Measurements from ENCODE around the gene SFRP5. TPM values are rescaled to one million over a fixed set of nuclear protein-coding genes. Genes with fewer than 3 reads are reported as not detected.

SFRP5 gene
- total and polyA plus RNA-seq, 2 donors from 2014 or later, result 0.22 to 0.31 TPM

- DNase-seq, result peak in 1 of 5 donors; percentile 30
- TF ChIP-seq CTCF (IDR thresholded peaks at IDR 0.05; ENCODE audit: borderline replicate concordance, extremely low read depth, insufficient read depth), result no peak
- no peaks in the 10 kb centered on the region for H3K27me3 ChIP-seq (ENCODE audit: control insufficient read depth, insufficient read depth, low read length)
- intact Hi-C loops (cut with DNase I), result no loop called here
- H3K9me3 ChIP-seq (ENCODE audit: control insufficient read depth in 2 of 3, insufficient read depth in 1 of 3, low read length in 3 of 3), result no peaks in the 10 kb centered on the region
- H3K4me1 ChIP-seq (ENCODE audit: control insufficient read depth in 2 of 3, insufficient read depth in 2 of 3, low read depth in 1 of 3, low read length in 3 of 3), result no peaks in the 10 kb centered on the region
- no peak overlapping the region for H3K9ac ChIP-seq (ENCODE audit: low read length in 3 of 3)
- H3K27ac ChIP-seq (ENCODE audit: low read depth in 2 of 2, low read length in 2 of 2), result no peak overlapping the region
- no peak for FAIRE-seq
- peaks cover 0 to 6% (median 2%) of the 10 kb centered on the region in 3 donors for H3K36me3 ChIP-seq (ENCODE audit: control insufficient read depth in 2 of 3, insufficient read depth in 3 of 3, low read length in 3 of 3)
- H3K4me3 ChIP-seq (ENCODE audit: low read length in 3 of 3), result no peak overlapping the region
Observed at GRCh38 chr10:97764519-97764931, 7.3 kb downstream of the SFRP5 start.

DNA sequence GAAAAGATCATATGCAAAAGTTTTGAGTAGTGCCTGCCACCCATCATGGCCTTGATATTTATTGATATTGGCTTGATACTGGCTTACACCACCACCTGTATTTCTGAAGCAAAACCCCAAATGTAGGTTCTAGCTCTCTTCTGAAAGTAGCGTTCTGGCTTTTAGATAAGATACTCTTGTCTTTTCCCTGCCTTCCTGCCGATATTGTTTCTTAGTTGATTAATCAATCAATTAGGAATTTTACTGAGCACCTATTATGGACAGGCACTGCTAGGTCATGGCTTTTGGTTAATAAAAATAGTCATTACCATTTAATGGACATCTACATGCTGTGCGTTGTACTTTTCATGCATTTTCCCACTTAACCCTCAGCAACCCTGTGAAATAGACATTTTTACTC is 7.9 kb downstream of the SFRP5 start:
- Histone ChIP-seq H3K36me3 (ENCODE audit: control insufficient read depth in 2 of 3, insufficient read depth in 3 of 3, low read length in 3 of 3) (peaks cover 0 to 6% (median 3%) of the 10 kb centered on the region in 3 donors), H3K27ac (ENCODE audit: low read depth in 2 of 2, low read length in 2 of 2) (no peak overlapping the region), H3K9ac (ENCODE audit: low read length in 3 of 3) (no peak overlapping the region), H3K4me1 (ENCODE audit: control insufficient read depth in 2 of 3, insufficient read depth in 2 of 3, low read depth in 1 of 3, low read length in 3 of 3) (no peaks in the 10 kb centered on the region), H3K9me3 (ENCODE audit: control insufficient read depth in 2 of 3, insufficient read depth in 1 of 3, low read length in 3 of 3) (no peaks in the 10 kb centered on the region), H3K4me3 (ENCODE audit: low read length in 3 of 3) (no peak overlapping the region), H3K27me3 (ENCODE audit: control insufficient read depth, insufficient read depth, low read length) (no peaks in the 10 kb centered on the region)
- intact Hi-C loops (cut with DNase I), result no loop called here
- FAIRE-seq (no peak), DNase-seq (no peak)
- no peak for TF ChIP-seq CTCF (IDR thresholded peaks at IDR 0.05; ENCODE audit: borderline replicate concordance, extremely low read depth, insufficient read depth)

DNA sequence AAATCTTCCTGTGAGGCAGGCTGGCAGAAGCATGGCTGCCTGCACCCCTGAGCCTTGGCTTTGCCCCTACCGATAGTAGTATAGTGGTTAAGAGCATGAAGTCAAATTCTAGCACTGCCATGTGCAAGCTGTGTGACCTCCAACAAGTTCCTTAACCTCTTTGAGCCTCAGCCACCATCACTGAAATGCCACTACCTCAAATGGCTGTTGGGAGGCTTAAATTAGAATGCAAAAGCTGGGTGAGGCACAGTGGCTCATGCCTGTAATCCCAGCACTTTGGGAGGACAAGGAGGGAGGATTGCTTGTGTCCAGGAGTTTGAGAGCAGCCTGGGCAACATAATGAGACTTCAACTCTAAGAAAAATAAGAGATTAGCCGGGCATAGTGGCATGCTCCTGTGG is 8.4 kb downstream of the SFRP5 start:
- no peak for DNase-seq
- intact Hi-C loops (cut with DNase I), result no loop called here
- H3K36me3 ChIP-seq (ENCODE audit: control insufficient read depth in 2 of 3, insufficient read depth in 3 of 3, low read length in 3 of 3), result peaks cover 0 to 6% (median 3%) of the 10 kb centered on the region in 3 donors
- no peak overlapping the region for H3K9ac ChIP-seq (ENCODE audit: low read length in 3 of 3)
- H3K4me3 ChIP-seq (ENCODE audit: low read length in 3 of 3), result no peak overlapping the region
- no peak for TF ChIP-seq CTCF (IDR thresholded peaks at IDR 0.05; ENCODE audit: borderline replicate concordance, extremely low read depth, insufficient read depth)
- no peaks in the 10 kb centered on the region for H3K4me1 ChIP-seq (ENCODE audit: control insufficient read depth in 2 of 3, insufficient read depth in 2 of 3, low read depth in 1 of 3, low read length in 3 of 3)
- no peak for FAIRE-seq
- H3K27ac ChIP-seq (ENCODE audit: low read depth in 2 of 2, low read length in 2 of 2), result no peak overlapping the region
- H3K27me3 ChIP-seq (ENCODE audit: control insufficient read depth, insufficient read depth, low read length), result no peaks in the 10 kb centered on the region
- no peaks in the 10 kb centered on the region for H3K9me3 ChIP-seq (ENCODE audit: control insufficient read depth in 2 of 3, insufficient read depth in 1 of 3, low read length in 3 of 3)

- intact Hi-C loops (cut with DNase I), result no loop called here
- Histone ChIP-seq H3K27me3 (ENCODE audit: control insufficient read depth, insufficient read depth, low read length) (no peaks in the 10 kb centered on the region), H3K36me3 (ENCODE audit: control insufficient read depth in 2 of 3, insufficient read depth in 3 of 3, low read length in 3 of 3) (peaks cover 0 to 6% (median 3%) of the 10 kb centered on the region in 3 donors), H3K4me3 (ENCODE audit: low read length in 3 of 3) (no peak overlapping the region), H3K9me3 (ENCODE audit: control insufficient read depth in 2 of 3, insufficient read depth in 1 of 3, low read length in 3 of 3) (no peaks in the 10 kb centered on the region), H3K27ac (ENCODE audit: low read depth in 2 of 2, low read length in 2 of 2) (no peak overlapping the region), H3K9ac (ENCODE audit: low read length in 3 of 3) (no peak overlapping the region), H3K4me1 (ENCODE audit: control insufficient read depth in 2 of 3, insufficient read depth in 2 of 3, low read depth in 1 of 3, low read length in 3 of 3) (no peaks in the 10 kb centered on the region)
- FAIRE-seq, result no peak
- DNase-seq, result no peak
- TF ChIP-seq CTCF (IDR thresholded peaks at IDR 0.05; ENCODE audit: borderline replicate concordance, extremely low read depth, insufficient read depth), result no peak
Observed at GRCh38 chr10:97762816-97763215, 9.0 kb downstream of the SFRP5 start.
